Brain microvascular endothelial cell (primary cell): ENCODE results near the gene LCNL1.

ENCODE experiments used
- DNase-seq: peaks from one replicate; pipeline ENCODE4 v3.0.0-alpha.2; 2020
- H3K27ac ChIP-seq: fragments of 250-450 bp; sonication (Bioruptor Pico); 2 replicates; pipeline ENCODE4 v1.5.1; 2020; ENCODE audit warnings: mild to moderate bottlenecking, moderate library complexity
- H3K27me3 ChIP-seq: fragments of 250-450 bp; sonication (Bioruptor Pico); replicated peaks from 2 replicates; pipeline ENCODE4 v1.5.1; 2020; ENCODE audit warnings: mild to moderate bottlenecking
- H3K36me3 ChIP-seq: fragments of 250-450 bp; sonication (Bioruptor Pico); replicated peaks from 2 replicates; pipeline ENCODE4 v1.5.1; 2020; ENCODE audit warnings: mild to moderate bottlenecking
- H3K4me3 ChIP-seq: 2 replicates; pipeline ENCODE4 v1.5.1; 2011; ENCODE audit warnings: low read depth, mild to moderate bottlenecking, control low read depth, low read length, moderate library complexity
- CTCF ChIP-seq: IDR thresholded peaks from 2 replicates; pipeline ENCODE4 v1.5.1; 2011; ENCODE audit warnings: low read depth, mild to moderate bottlenecking, moderate library complexity, low read length, control low read depth, inconsistent platforms; ENCODE audit errors: missing control alignments
- in situ Hi-C: cut with HindIII; loops from 2 replicates; pipeline ENCODE4 v1.10.0; 2017; ENCODE audit warnings: low sequenced_read_pairs, low pct_ligation_motif_present

The LCNL1 gene

GRCh38 chr9:136964171-136964689 is 18.6 kb upstream of the LCNL1 start:
- in situ Hi-C loops = no loop called here
- no peak for DNase-seq
- H3K4me3 ChIP-seq = no peak overlapping the region
- TF ChIP-seq CTCF = no peak
- no peak overlapping the region for H3K27ac ChIP-seq
- no peaks in the 10 kb centered on the region for H3K36me3 ChIP-seq
- no peaks in the 10 kb centered on the region for H3K27me3 ChIP-seq

GRCh38 chr9:136964833-136965422 is 17.9 kb upstream of the LCNL1 start:
- no peaks in the 10 kb centered on the region for H3K27me3 ChIP-seq
- no peak overlapping the region for H3K4me3 ChIP-seq
- no peak for DNase-seq
- H3K36me3 ChIP-seq = no peaks in the 10 kb centered on the region
- in situ Hi-C loops = no loop called here
- no peak for TF ChIP-seq CTCF
- H3K27ac ChIP-seq = no peak overlapping the region

GRCh38 chr9:136965771-136966484 is 16.9 kb upstream of the LCNL1 start:
- H3K27me3 ChIP-seq = no peaks in the 10 kb centered on the region
- no peak overlapping the region for H3K27ac ChIP-seq
- in situ Hi-C loops = no loop called here
- no peak overlapping the region for H3K4me3 ChIP-seq
- no peak for TF ChIP-seq CTCF
- DNase-seq = no peak
- H3K36me3 ChIP-seq = no peaks in the 10 kb centered on the region

GRCh38 chr9:136968333-136969127 is 14.3 kb upstream of the LCNL1 start:
- Histone ChIP-seq H3K27ac (no peak overlapping the region), H3K4me3 (no peak overlapping the region), H3K27me3 (no peaks in the 10 kb centered on the region), H3K36me3 (no peaks in the 10 kb centered on the region)
- TF ChIP-seq CTCF = no peak
- in situ Hi-C loops = no loop called here
- no peak for DNase-seq

GRCh38 chr9:136969150-136969549 is 13.6 kb upstream of the LCNL1 start:
- no peaks in the 10 kb centered on the region for H3K27me3 ChIP-seq
- H3K36me3 ChIP-seq = no peaks in the 10 kb centered on the region
- TF ChIP-seq CTCF = no peak
- in situ Hi-C loops = no loop called here
- DNase-seq = no peak
- H3K27ac ChIP-seq = no peak overlapping the region
- H3K4me3 ChIP-seq = no peak overlapping the region
